ENCODE results near the gene C1QTNF6.
"Not testable (repeated sequence)": the region's sequence is repeated elsewhere in the genome, so short reads cannot be mapped to it uniquely, and the experiment has no call there.

Gene C1QTNF6

DNA sequence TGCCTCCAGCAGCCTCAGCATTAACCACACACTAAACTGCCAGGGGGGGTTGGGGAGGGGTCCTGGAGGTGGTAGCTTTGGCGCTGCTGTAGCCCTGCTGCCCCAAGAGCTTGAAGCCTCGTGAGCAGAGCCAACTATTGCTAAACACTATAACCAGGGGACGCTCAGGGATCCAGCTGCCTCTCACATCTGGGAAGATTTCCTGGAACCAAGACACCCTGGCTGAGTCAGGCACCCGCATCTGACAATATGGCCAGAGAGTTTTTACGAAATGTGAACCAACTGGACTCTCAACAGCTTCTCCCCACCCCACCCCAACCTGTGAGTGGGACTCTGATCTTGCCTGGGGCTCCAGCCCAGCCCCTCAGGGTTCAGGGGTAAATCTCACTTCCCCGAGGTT lies 14.3 kb downstream of the C1QTNF6 start:
- Histone ChIP-seq H3K9me3 (ENCODE audit: control insufficient read depth, low read length) (no peaks in the 10 kb centered on the region), H2BK15ac (ENCODE audit: low read depth, poor library complexity, severe bottlenecking) (no peak overlapping the region), H2BK5ac (ENCODE audit: low read depth, low read length, poor library complexity, severe bottlenecking) (no peak overlapping the region), H3K4ac (ENCODE audit: low read depth in 1 of 2, low read length in 2 of 2) (no peak overlapping the region), H4K91ac (ENCODE audit: low read length) (no peak overlapping the region), H3K14ac (ENCODE audit: low read length in 2 of 2) (no peak overlapping the region), H3K4me1 (ENCODE audit: control insufficient read depth, insufficient read depth, low read depth, low read length) (peaks cover 2% of the 10 kb centered on the region), H3K18ac (ENCODE audit: low read depth in 1 of 2, low read length in 2 of 2) (no peak overlapping the region), H3K4me3 (ENCODE audit: insufficient read depth in 1 of 2, low read depth in 1 of 2, low read length in 2 of 2) (no peak overlapping the region), H3K27ac (ENCODE audit: low read length, poor library complexity, severe bottlenecking) (no peak overlapping the region), H3K79me1 (replicated peaks; ENCODE audit: low read length, poor library complexity, severe bottlenecking) (no peaks in the 10 kb centered on the region), H2AFZ (ENCODE audit: low read depth, low read length) (no peak overlapping the region), H3K27me3 (ENCODE audit: control insufficient read depth in 1 of 2, insufficient read depth in 1 of 2, low read length in 2 of 2) (peaks cover 3 to 69% of the 10 kb centered on the region in 2 experiments), H2BK12ac (ENCODE audit: low read length in 2 of 2) (no peak overlapping the region), H3K36me3 (ENCODE audit: control insufficient read depth in 1 of 2, insufficient read depth in 2 of 2, low read depth in 1 of 2, low read length in 2 of 2) (no peaks in the 10 kb centered on the region), H2BK120ac (ENCODE audit: low read depth, low read length) (no peak overlapping the region), H4K8ac (ENCODE audit: low read length) (no peak overlapping the region), H3K9ac (ENCODE audit: low read length) (peak overlapping the region; percentile 33), H3K23ac (ENCODE audit: low read length in 2 of 2) (peak overlapping the region in 1 of 2 experiments; percentile 32), H2AK5ac (ENCODE audit: low read length, severe bottlenecking) (no peak overlapping the region), H3K4me2 (ENCODE audit: low read length, poor library complexity, severe bottlenecking) (no peak overlapping the region)
- no peak for DNase-seq
- 86% methylated on average over 6 of the region's 6 CpGs for WGBS

DNA sequence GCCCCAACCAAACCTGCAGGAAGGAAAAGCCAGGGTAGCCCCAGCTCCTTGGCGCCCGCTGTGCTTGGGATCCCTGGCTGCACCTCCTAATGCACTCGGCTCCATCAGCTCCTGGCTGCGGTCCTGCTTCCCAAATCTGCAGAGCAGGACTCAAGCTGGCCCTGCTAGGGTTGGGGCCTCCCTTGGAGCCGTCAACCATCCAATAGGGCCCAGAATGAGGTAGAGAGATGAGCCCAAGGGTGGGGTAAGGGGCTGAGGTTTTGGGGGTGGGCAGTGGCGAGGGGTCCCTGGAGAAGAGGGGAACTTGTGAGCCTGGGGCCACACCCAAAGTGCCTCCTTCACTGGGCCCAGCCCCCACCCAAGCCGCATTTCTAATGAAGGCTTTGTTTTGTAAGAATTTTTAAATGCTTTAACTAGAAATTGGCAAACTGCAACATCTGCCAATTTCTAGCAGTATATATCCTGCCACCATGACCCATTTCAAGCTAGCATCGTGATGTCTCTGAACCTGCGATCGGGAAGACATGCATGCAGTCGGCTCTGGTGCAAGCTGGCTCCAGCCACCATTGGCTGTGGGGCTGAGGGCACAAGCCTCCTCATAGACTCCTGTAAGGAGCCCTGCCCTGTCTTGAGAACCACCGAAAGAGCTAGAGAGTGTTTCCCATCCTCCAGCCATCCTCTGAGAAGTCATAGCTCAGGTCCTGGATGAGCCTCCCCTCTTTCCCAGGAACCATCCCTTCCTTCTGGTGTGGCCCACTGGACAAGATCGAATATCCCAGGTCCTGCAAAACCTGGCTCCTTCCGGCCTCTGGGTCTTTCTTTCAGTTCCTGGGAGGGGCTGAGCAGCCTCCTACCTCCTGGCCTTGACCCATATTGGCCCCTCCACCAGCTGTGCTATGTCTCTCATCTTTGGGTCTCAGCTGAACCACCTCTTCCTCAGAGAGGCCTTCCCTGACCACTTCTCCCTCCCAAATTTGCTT lies 15.5 kb downstream of the C1QTNF6 start:
- Histone ChIP-seq H3K4ac (ENCODE audit: low read depth in 1 of 2, low read length in 2 of 2) (no peak overlapping the region), H3K4me1 (ENCODE audit: control insufficient read depth, insufficient read depth, low read depth, low read length) (no peaks in the 10 kb centered on the region), H2BK120ac (ENCODE audit: low read depth, low read length) (no peak overlapping the region), H4K8ac (ENCODE audit: low read length) (no peak overlapping the region), H2AK5ac (ENCODE audit: low read length, severe bottlenecking) (no peak overlapping the region), H3K4me2 (ENCODE audit: low read length, poor library complexity, severe bottlenecking) (no peak overlapping the region), H3K4me3 (ENCODE audit: insufficient read depth in 1 of 2, low read depth in 1 of 2, low read length in 2 of 2) (no peak overlapping the region), H4K91ac (ENCODE audit: low read length) (no peak overlapping the region), H3K14ac (ENCODE audit: low read length in 2 of 2) (no peak overlapping the region), H2BK5ac (ENCODE audit: low read depth, low read length, poor library complexity, severe bottlenecking) (no peak overlapping the region), H3K9me3 (ENCODE audit: control insufficient read depth, low read length) (no peaks in the 10 kb centered on the region), H2AFZ (ENCODE audit: low read depth, low read length) (no peak overlapping the region), H3K9ac (ENCODE audit: low read length) (no peak overlapping the region), H3K36me3 (ENCODE audit: control insufficient read depth in 1 of 2, insufficient read depth in 2 of 2, low read depth in 1 of 2, low read length in 2 of 2) (no peaks in the 10 kb centered on the region), H3K18ac (ENCODE audit: low read depth in 1 of 2, low read length in 2 of 2) (no peak overlapping the region), H3K79me1 (replicated peaks; ENCODE audit: low read length, poor library complexity, severe bottlenecking) (no peaks in the 10 kb centered on the region), H3K27me3 (ENCODE audit: control insufficient read depth in 1 of 2, insufficient read depth in 1 of 2, low read length in 2 of 2) (peaks cover 3 to 74% of the 10 kb centered on the region in 2 experiments), H2BK12ac (ENCODE audit: low read length in 2 of 2) (no peak overlapping the region), H3K27ac (ENCODE audit: low read length, poor library complexity, severe bottlenecking) (no peak overlapping the region), H3K23ac (ENCODE audit: low read length in 2 of 2) (no peak overlapping the region), H2BK15ac (ENCODE audit: low read depth, poor library complexity, severe bottlenecking) (no peak overlapping the region)
- DNase-seq, result no peak
- WGBS, result 88% methylated on average over 12 of the region's 14 CpGs

- H3K4me1 ChIP-seq (ENCODE audit: control insufficient read depth, insufficient read depth, low read depth, low read length), result peaks cover 2% of the 10 kb centered on the region
- no peak overlapping the region for H3K27ac ChIP-seq (ENCODE audit: low read length, poor library complexity, severe bottlenecking)
- no peak overlapping the region for H2BK12ac ChIP-seq (ENCODE audit: low read length in 2 of 2)
- DNase-seq, result no peak
- H3K79me1 ChIP-seq (replicated peaks; ENCODE audit: low read length, poor library complexity, severe bottlenecking), result no peaks in the 10 kb centered on the region
- H3K4me3 ChIP-seq (ENCODE audit: insufficient read depth in 1 of 2, low read depth in 1 of 2, low read length in 2 of 2), result no peak overlapping the region
- H3K27me3 ChIP-seq (ENCODE audit: control insufficient read depth in 1 of 2, insufficient read depth in 1 of 2, low read length in 2 of 2), result peaks cover 3 to 74% of the 10 kb centered on the region in 2 experiments
- H3K4me2 ChIP-seq (ENCODE audit: low read length, poor library complexity, severe bottlenecking), result no peak overlapping the region
- H3K9ac ChIP-seq (ENCODE audit: low read length), result no peak overlapping the region
- WGBS, result 64% methylated on average over 5 of the region's 5 CpGs
- H2AK5ac ChIP-seq (ENCODE audit: low read length, severe bottlenecking), result no peak overlapping the region
- H4K8ac ChIP-seq (ENCODE audit: low read length), result no peak overlapping the region
- no peak overlapping the region for H3K4ac ChIP-seq (ENCODE audit: low read depth in 1 of 2, low read length in 2 of 2)
- no peaks in the 10 kb centered on the region for H3K9me3 ChIP-seq (ENCODE audit: control insufficient read depth, low read length)
- H3K18ac ChIP-seq (ENCODE audit: low read depth in 1 of 2, low read length in 2 of 2), result no peak overlapping the region
- H2BK5ac ChIP-seq (ENCODE audit: low read depth, low read length, poor library complexity, severe bottlenecking), result no peak overlapping the region
- no peak overlapping the region for H2AFZ ChIP-seq (ENCODE audit: low read depth, low read length)
- no peaks in the 10 kb centered on the region for H3K36me3 ChIP-seq (ENCODE audit: control insufficient read depth in 1 of 2, insufficient read depth in 2 of 2, low read depth in 1 of 2, low read length in 2 of 2)
- no peak overlapping the region for H4K91ac ChIP-seq (ENCODE audit: low read length)
- no peak overlapping the region for H2BK15ac ChIP-seq (ENCODE audit: low read depth, poor library complexity, severe bottlenecking)
- no peak overlapping the region for H3K23ac ChIP-seq (ENCODE audit: low read length in 2 of 2)
- H3K14ac ChIP-seq (ENCODE audit: low read length in 2 of 2), result no peak overlapping the region
- H2BK120ac ChIP-seq (ENCODE audit: low read depth, low read length), result no peak overlapping the region
These were observed 16.4 kb downstream of the C1QTNF6 start for GRCh38 chr22:37171662-37172061.

- H3K4me3 ChIP-seq (ENCODE audit: insufficient read depth in 1 of 2, low read depth in 1 of 2, low read length in 2 of 2); H3K14ac ChIP-seq (ENCODE audit: low read length in 2 of 2); H4K8ac ChIP-seq (ENCODE audit: low read length); H3K79me1 ChIP-seq (replicated peaks; ENCODE audit: low read length, poor library complexity, severe bottlenecking); H2BK120ac ChIP-seq (ENCODE audit: low read depth, low read length); H2BK5ac ChIP-seq (ENCODE audit: low read depth, low read length, poor library complexity, severe bottlenecking); H3K4me1 ChIP-seq (ENCODE audit: control insufficient read depth, insufficient read depth, low read depth, low read length); H3K36me3 ChIP-seq (ENCODE audit: control insufficient read depth in 1 of 2, insufficient read depth in 2 of 2, low read depth in 1 of 2, low read length in 2 of 2); H2AFZ ChIP-seq (ENCODE audit: low read depth, low read length); H3K4me2 ChIP-seq (ENCODE audit: low read length, poor library complexity, severe bottlenecking); H3K4ac ChIP-seq (ENCODE audit: low read depth in 1 of 2, low read length in 2 of 2); H3K27ac ChIP-seq (ENCODE audit: low read length, poor library complexity, severe bottlenecking); H2AK5ac ChIP-seq (ENCODE audit: low read length, severe bottlenecking); H3K9me3 ChIP-seq (ENCODE audit: control insufficient read depth, low read length); DNase-seq; H3K23ac ChIP-seq (ENCODE audit: low read length in 2 of 2); H2BK12ac ChIP-seq (ENCODE audit: low read length in 2 of 2); H2BK15ac ChIP-seq (ENCODE audit: low read depth, poor library complexity, severe bottlenecking): not testable (repeated sequence)
- 91% methylated on average over 16 of the region's 16 CpGs for WGBS
- peak overlapping the region; percentile 57 for H4K91ac ChIP-seq (ENCODE audit: low read length)
- peak overlapping the region in 1 of 2 experiments; percentile 13 for H3K18ac ChIP-seq (ENCODE audit: low read depth in 1 of 2, low read length in 2 of 2)
- H3K27me3 ChIP-seq (ENCODE audit: control insufficient read depth in 1 of 2, insufficient read depth in 1 of 2, low read length in 2 of 2), result peaks cover 3 to 69% of the 10 kb centered on the region in 2 experiments
- peak overlapping the region; percentile 27 for H3K9ac ChIP-seq (ENCODE audit: low read length)
These were observed 17.2 kb downstream of the C1QTNF6 start for GRCh38 chr22:37170689-37171405.
